ENCODE measurements around the gene CROCC. TPM values are rescaled to one million over a fixed set of nuclear protein-coding genes. Genes with fewer than 3 reads are reported as not detected.

The CROCC gene
- total RNA-seq, 1 donor from 2014 or later: 6.8 TPM

DNA sequence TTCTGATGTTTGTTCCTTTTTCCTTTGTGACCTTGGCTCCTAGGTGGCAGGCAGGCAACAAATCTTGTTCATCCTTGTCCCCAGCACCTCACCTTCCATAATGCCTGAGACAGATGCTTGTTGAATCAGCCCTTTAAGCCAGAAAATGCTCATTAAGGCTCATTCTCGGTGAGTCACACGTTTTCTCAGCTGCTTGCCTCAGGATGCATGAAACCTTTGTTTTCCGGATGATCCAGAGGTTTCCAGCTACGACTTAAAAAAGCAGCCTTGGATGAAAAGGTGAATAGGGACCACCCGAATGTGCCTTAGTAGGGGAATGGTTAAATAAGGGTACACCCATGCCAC is 94.6 kb downstream of the CROCC start:
- H3K4me3 ChIP-seq (ENCODE audit: low read length in 3 of 3): no peak overlapping the region
- no peaks in the 10 kb centered on the region for H3K9me3 ChIP-seq (ENCODE audit: control insufficient read depth in 3 of 3, low read length in 3 of 3)
- no peak overlapping the region for H3K27ac ChIP-seq (ENCODE audit: low read depth, low read length)
- peaks cover 28 to 37% (median 33%) of the 10 kb centered on the region in 3 donors for H3K36me3 ChIP-seq (ENCODE audit: control insufficient read depth in 3 of 3, insufficient read depth in 3 of 3, low read length in 3 of 3)
- peaks cover 6 to 13% (median 6%) of the 10 kb centered on the region in 3 donors for H3K4me1 ChIP-seq (ENCODE audit: control insufficient read depth in 3 of 3, insufficient read depth in 3 of 3, low read length in 3 of 3)
- H3K27me3 ChIP-seq (ENCODE audit: control insufficient read depth in 3 of 3, insufficient read depth in 3 of 3, low read length in 3 of 3): no peaks in the 10 kb centered on the region
- no peak overlapping the region for H3K9ac ChIP-seq (ENCODE audit: low read depth in 1 of 3, low read length in 3 of 3)

DNA sequence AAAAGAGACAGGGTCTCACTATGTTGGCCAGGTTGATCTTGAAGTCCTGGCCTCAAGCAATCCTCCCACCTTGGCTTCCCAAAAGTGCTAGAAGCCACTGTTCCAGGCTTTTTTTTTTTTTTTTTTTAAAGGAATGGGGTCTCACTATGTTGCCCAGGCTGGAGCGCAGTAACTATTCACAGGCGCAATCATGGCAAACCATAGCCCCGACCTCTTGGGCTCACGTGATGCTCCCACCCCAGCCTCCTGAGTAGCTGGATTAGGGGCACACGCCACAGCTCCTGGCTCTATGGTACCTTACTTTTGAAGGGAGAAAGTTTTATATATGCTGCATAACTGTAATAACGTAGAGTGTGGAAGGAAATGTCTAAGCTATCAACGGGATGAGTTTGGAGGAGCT is 95.7 kb downstream of the CROCC start:
- H3K36me3 ChIP-seq (ENCODE audit: control insufficient read depth in 3 of 3, insufficient read depth in 3 of 3, low read length in 3 of 3): peaks cover 40 to 47% (median 45%) of the 10 kb centered on the region in 3 donors
- no peak overlapping the region for H3K9ac ChIP-seq (ENCODE audit: low read depth in 1 of 3, low read length in 3 of 3)
- no peaks in the 10 kb centered on the region for H3K27me3 ChIP-seq (ENCODE audit: control insufficient read depth in 3 of 3, insufficient read depth in 3 of 3, low read length in 3 of 3)
- no peak overlapping the region for H3K27ac ChIP-seq (ENCODE audit: low read depth, low read length)
- no peaks in the 10 kb centered on the region for H3K9me3 ChIP-seq (ENCODE audit: control insufficient read depth in 3 of 3, low read length in 3 of 3)
- peaks cover 0 to 6% (median under 1%) of the 10 kb centered on the region in 3 donors for H3K4me1 ChIP-seq (ENCODE audit: control insufficient read depth in 3 of 3, insufficient read depth in 3 of 3, low read length in 3 of 3)
- H3K4me3 ChIP-seq (ENCODE audit: low read length in 3 of 3): no peak overlapping the region

DNA sequence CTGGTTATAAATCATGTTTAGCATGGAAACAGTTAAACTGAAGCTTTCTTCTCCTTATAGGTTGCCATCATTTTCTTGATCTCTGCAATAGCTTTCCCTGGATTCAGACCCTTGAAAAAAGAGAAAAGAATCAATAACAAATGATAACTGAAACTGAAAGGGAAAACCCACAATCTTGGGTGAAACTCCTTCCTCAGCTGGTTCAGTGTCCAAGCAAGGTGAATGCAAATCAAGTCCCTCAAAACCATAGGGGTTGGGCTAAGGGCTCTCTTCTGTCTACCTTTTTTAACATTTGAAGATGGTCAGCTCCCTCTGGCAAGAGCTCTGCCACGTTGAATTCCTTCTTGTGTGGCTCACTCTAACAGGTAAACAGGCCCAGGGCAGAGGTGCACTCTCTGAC is 97.1 kb downstream of the CROCC start:
- Histone ChIP-seq H3K9ac (ENCODE audit: low read depth in 1 of 3, low read length in 3 of 3) (no peak overlapping the region), H3K9me3 (ENCODE audit: control insufficient read depth in 3 of 3, low read length in 3 of 3) (no peaks in the 10 kb centered on the region), H3K27ac (ENCODE audit: low read depth, low read length) (no peak overlapping the region), H3K36me3 (ENCODE audit: control insufficient read depth in 3 of 3, insufficient read depth in 3 of 3, low read length in 3 of 3) (peaks cover 53 to 61% (median 59%) of the 10 kb centered on the region in 3 donors), H3K27me3 (ENCODE audit: control insufficient read depth in 3 of 3, insufficient read depth in 3 of 3, low read length in 3 of 3) (no peaks in the 10 kb centered on the region), H3K4me1 (ENCODE audit: control insufficient read depth in 3 of 3, insufficient read depth in 3 of 3, low read length in 3 of 3) (no peaks in the 10 kb centered on the region), H3K4me3 (ENCODE audit: low read length in 3 of 3) (no peak overlapping the region)

DNA sequence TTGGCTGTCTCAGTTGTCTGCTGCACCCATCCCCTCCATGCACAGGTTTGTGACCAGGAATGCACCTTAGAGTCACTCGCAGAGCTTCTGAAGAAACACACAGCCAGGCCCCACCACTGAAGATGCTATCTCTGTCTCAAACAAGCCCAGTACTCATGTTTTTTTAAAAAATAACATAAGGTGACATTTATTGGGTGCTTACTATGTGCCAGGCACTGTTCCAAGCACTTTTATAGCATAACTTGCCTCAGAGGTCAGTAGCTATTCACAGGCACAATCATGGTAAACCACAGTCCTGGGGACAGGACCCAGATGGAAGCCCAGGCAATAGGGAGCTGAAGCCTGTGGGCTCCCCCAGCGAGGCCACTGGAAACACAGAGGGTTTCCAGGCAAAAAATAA is 98.8 kb downstream of the CROCC start:
- Histone ChIP-seq H3K27ac (ENCODE audit: low read depth, low read length) (no peak overlapping the region), H3K36me3 (ENCODE audit: control insufficient read depth in 3 of 3, insufficient read depth in 3 of 3, low read length in 3 of 3) (peaks cover 60 to 76% (median 68%) of the 10 kb centered on the region in 3 donors), H3K4me1 (ENCODE audit: control insufficient read depth in 3 of 3, insufficient read depth in 3 of 3, low read length in 3 of 3) (no peaks in the 10 kb centered on the region), H3K9ac (ENCODE audit: low read depth in 1 of 3, low read length in 3 of 3) (peak overlapping the region in 1 of 3 donors; percentile 20), H3K4me3 (ENCODE audit: low read length in 3 of 3) (no peak overlapping the region), H3K27me3 (ENCODE audit: control insufficient read depth in 3 of 3, insufficient read depth in 3 of 3, low read length in 3 of 3) (no peaks in the 10 kb centered on the region), H3K9me3 (ENCODE audit: control insufficient read depth in 3 of 3, low read length in 3 of 3) (no peaks in the 10 kb centered on the region)

DNA sequence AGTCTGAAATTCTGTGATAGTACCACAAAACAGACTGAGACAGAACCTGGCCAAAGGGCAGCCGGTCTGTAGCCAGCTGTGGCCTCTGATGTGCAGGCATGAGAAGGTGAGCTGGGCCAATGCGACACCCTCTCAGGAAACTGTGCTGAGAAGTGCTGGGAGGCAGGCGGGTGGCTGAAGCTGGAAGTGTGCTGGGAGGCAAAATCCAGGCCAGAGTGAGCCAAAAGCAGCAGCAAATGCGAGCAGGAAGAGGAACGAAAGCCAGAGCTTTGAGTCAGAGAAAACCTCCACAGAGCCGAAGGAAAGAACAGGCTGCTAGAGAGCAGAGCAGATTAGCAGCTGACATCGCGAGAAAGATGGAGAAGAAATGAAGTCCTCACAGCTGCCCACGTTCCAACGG is 100.2 kb downstream of the CROCC start:
- no peak overlapping the region for H3K4me3 ChIP-seq (ENCODE audit: low read length in 3 of 3)
- no peaks in the 10 kb centered on the region for H3K9me3 ChIP-seq (ENCODE audit: control insufficient read depth in 3 of 3, low read length in 3 of 3)
- no peaks in the 10 kb centered on the region for H3K27me3 ChIP-seq (ENCODE audit: control insufficient read depth in 3 of 3, insufficient read depth in 3 of 3, low read length in 3 of 3)
- peaks cover 71 to 81% (median 81%) of the 10 kb centered on the region in 3 donors for H3K36me3 ChIP-seq (ENCODE audit: control insufficient read depth in 3 of 3, insufficient read depth in 3 of 3, low read length in 3 of 3)
- H3K9ac ChIP-seq (ENCODE audit: low read depth in 1 of 3, low read length in 3 of 3): no peak overlapping the region
- H3K4me1 ChIP-seq (ENCODE audit: control insufficient read depth in 3 of 3, insufficient read depth in 3 of 3, low read length in 3 of 3): no peaks in the 10 kb centered on the region
- H3K27ac ChIP-seq (ENCODE audit: low read depth, low read length): no peak overlapping the region

Small RNAs within 50 kb of the gene (small RNA-seq; reads per million reads assigned to genes)
- not detected for gene RNU1-2
- not detected for gene RNU1-5P

Other genes with a start within 250 kb of the CROCC start
- gene RNU1-4, start 181.4 kb upstream of the CROCC start, total RNA-seq: under 0.01 TPM
- under 0.01 TPM for gene RNU1-2, start 26.0 kb upstream of the CROCC start, total RNA-seq
- gene MFAP2, start 58.7 kb downstream of the CROCC start, total RNA-seq: 19.8 TPM
- gene ATP13A2, start 90.0 kb downstream of the CROCC start, total RNA-seq: 8.9 TPM
- gene SDHB, start 132.1 kb downstream of the CROCC start, total RNA-seq: 163 TPM
- 33.9 TPM for gene PADI2, start 197.5 kb downstream of the CROCC start, total RNA-seq

Data from skeletal muscle tissue (tissue), 5 donors.